ENCODE data around the gene SMARCAD1. TPM values are rescaled to one million over a fixed set of nuclear protein-coding genes. Genes with fewer than 3 reads are reported as not detected.

SMARCAD1 gene, protein sequence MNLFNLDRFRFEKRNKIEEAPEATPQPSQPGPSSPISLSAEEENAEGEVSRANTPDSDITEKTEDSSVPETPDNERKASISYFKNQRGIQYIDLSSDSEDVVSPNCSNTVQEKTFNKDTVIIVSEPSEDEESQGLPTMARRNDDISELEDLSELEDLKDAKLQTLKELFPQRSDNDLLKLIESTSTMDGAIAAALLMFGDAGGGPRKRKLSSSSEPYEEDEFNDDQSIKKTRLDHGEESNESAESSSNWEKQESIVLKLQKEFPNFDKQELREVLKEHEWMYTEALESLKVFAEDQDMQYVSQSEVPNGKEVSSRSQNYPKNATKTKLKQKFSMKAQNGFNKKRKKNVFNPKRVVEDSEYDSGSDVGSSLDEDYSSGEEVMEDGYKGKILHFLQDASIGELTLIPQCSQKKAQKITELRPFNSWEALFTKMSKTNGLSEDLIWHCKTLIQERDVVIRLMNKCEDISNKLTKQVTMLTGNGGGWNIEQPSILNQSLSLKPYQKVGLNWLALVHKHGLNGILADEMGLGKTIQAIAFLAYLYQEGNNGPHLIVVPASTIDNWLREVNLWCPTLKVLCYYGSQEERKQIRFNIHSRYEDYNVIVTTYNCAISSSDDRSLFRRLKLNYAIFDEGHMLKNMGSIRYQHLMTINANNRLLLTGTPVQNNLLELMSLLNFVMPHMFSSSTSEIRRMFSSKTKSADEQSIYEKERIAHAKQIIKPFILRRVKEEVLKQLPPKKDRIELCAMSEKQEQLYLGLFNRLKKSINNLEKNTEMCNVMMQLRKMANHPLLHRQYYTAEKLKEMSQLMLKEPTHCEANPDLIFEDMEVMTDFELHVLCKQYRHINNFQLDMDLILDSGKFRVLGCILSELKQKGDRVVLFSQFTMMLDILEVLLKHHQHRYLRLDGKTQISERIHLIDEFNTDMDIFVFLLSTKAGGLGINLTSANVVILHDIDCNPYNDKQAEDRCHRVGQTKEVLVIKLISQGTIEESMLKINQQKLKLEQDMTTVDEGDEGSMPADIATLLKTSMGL
- total RNA-seq (2021; fragmentation: NEBNext Ultra II Directional; extraction: Animal tissue kit (Norgen Biotek cat#: 25700)) (55.7 and 59.4 TPM in 2 replicates), polyA plus RNA-seq (2011; rRNA removed) (12.5 and 24.1 TPM in 2 replicates), polyA minus RNA-seq (2011; rRNA and poly(A)+ RNA removed) (42.6 and 79.1 TPM in 2 replicates)
- 26.4 TPM for polyA plus RNA-seq (2011; cell fraction: cytosol; rRNA removed)
- polyA plus RNA-seq (2011; cell fraction: nucleus; rRNA removed), result 12.5 TPM
- 16.3 to 33.8 TPM (median 21.7 TPM) in 4 replicates for polyA plus RNA-seq (2012, experiment 1 of 2)
- polyA plus RNA-seq (2012, experiment 2 of 2), result 1.6 TPM
- polyA plus RNA-seq (2013, experiment 1 of 2), result 34.9 TPM
- 33.2 TPM for polyA plus RNA-seq (2013, experiment 2 of 2)
- polyA minus RNA-seq (2011; cell fraction: cytosol; rRNA and poly(A)+ RNA removed), result 28.0 TPM
- 84.9 TPM for polyA minus RNA-seq (2011; cell fraction: nucleus; rRNA and poly(A)+ RNA removed)
- long read RNA-seq, experiment 1, full-length matches to known transcripts, result 6 of 60 reads
- long read RNA-seq, experiment 1, partial matches to known transcripts, result 43 of 60 reads
- long read RNA-seq, experiment 1, other reads (novel, unspliced or antisense), result 11 of 60 reads
- long read RNA-seq, experiment 2, full-length matches to known transcripts, result 5 of 14 reads
- long read RNA-seq, experiment 2, partial matches to known transcripts, result 7 of 14 reads
- long read RNA-seq, experiment 2, other reads (novel, unspliced or antisense), result 2 of 14 reads

DNA sequence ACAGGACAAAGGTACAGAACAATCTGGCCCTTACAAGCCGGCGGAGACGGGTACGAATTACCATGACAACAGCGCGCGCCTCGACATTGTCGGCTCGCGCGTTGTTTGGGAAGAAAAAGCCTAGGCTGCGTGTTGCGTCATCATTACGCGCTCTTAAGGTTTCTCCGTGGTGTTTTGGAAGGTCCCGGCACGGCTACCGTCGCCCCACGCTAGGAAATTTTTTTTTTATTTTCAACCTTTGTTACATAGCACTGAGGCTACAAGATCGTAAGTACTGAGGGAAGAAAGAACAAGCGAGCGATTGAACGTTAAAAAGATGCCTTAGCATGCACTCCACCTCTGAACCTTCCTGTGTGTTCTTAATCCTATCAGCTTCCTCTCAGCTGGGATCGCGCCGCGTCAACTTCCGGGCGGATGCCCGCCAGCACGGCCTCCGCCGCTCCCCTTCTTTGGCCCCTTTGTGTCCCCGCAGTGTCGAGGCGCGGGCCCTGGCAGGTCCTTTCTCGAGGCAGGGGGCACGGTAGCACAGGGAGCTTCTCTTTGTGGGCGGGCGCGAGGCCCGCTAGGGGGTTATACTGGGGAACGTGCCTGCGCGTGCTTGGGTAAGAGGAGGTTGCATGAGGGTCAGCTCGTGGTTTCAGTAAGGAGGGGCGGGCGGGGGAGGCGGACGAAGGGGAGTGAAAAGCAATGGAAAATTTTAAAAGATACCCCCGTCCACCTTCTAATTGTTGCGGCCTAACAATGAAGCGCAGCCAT lies at the start of gene SMARCAD1:
TSS of gene SMARCAD1 (plus strand) at position 397 of the 756 bp plus-strand sequence. CDS start 530 bp downstream, outside the sequence.
- no peaks in the 10 kb centered on the region for H3K23me2 ChIP-seq (ENCODE audit: low read depth, low read length)
- H3K23ac ChIP-seq (ENCODE audit: insufficient read length), result no peak within 1 kb of the TSS
- H3K56ac ChIP-seq (replicated peaks; ENCODE audit: insufficient read length, low read depth, low read length), result peak within 1 kb of the TSS; percentile 79
- peak within 1 kb of the TSS; percentile 59 to 76 for H3K4me2 ChIP-seq (ENCODE audit: insufficient read depth in 1 of 2, low read depth in 2 of 2, low read length in 2 of 2)
- 2% methylated on average over 52 of the region's 57 CpGs; no CpG with 5 or more reads in 1 of the 2 experiments for WGBS, 2 experiments (ENCODE audit: extremely low coverage in 1 of 2, insufficient coverage in 1 of 2, insufficient read length in 1 of 2, insufficient replicate concordance in 2 of 2, low coverage in 1 of 2, low lambda C conversion rate in 2 of 2, missing lambda C conversion rate in 1 of 2)
- peak within 1 kb of the TSS; percentile 85 to 93 (median 88) for H3K4me3 ChIP-seq (ENCODE audit: extremely low read depth in 1 of 4, insufficient read depth in 2 of 4, low read depth in 3 of 4, low read length in 4 of 4)
- peak within 1 kb of the TSS; percentile 88 for H3K4ac ChIP-seq (replicated peaks; ENCODE audit: insufficient read length, low read depth, low read length)
- peak; percentile 75 to 88 for DNase-seq (ENCODE audit: low read depth in 1 of 2, low spot score in 2 of 2)
- H2BK20ac ChIP-seq (ENCODE audit: low read length), result no peak within 1 kb of the TSS
- peak within 1 kb of the TSS; percentile 88 to 100 (median 97) for H3K9ac ChIP-seq (replicated peaks in 1 of 4; ENCODE audit: extremely low read depth in 1 of 4, low read depth in 3 of 4, low read length in 3 of 4)
- peak within 1 kb of the TSS; percentile 92 for H4K91ac ChIP-seq (replicated peaks; ENCODE audit: insufficient read length, low read length)
- no peaks in the 10 kb centered on the region for H3K79me1 ChIP-seq (ENCODE audit: low read depth, low read length)
- no peak within 1 kb of the TSS for H2AK5ac ChIP-seq (ENCODE audit: low read depth, low read length)
- peaks cover 0 to 28% (median 15%) of the 10 kb centered on the region in 4 experiments; a peak in 5 of 8 replicates for H3K36me3 ChIP-seq (ENCODE audit: control insufficient read depth in 2 of 4, insufficient read depth in 4 of 4, low read length in 3 of 4)
- CTCF ChIA-PET (ENCODE audit: partially characterized antibody), result no interaction called here
- FAIRE-seq, result peak; percentile 96
- POLR2A ChIA-PET (ENCODE audit: partially characterized antibody), result interaction anchor here (0.6 to 3.5 kb wide), 22 partner anchors 9 to 393 kb away, joined by 3 to 12 read pairs (median 4); partner anchors contain the start of gene ATOH1
- H2BK12ac ChIP-seq (ENCODE audit: low read depth, low read length), result peak within 1 kb of the TSS; percentile 68; the same call in 1 of the 2 replicates
- peak within 1 kb of the TSS; percentile 95 for H3K27ac ChIP-seq (ENCODE audit: low read depth, low read length)
- H3K79me2 ChIP-seq (ENCODE audit: control insufficient read depth in 1 of 2, insufficient read depth in 2 of 2, low read length in 2 of 2), result peaks cover 7 to 40% of the 10 kb centered on the region in 2 experiments
- H2AFZ ChIP-seq (ENCODE audit: low read length), result peak within 1 kb of the TSS; percentile 93
- H2BK5ac ChIP-seq (ENCODE audit: low read depth, low read length), result peak within 1 kb of the TSS; percentile 76
- no peak within 1 kb of the TSS for H2BK15ac ChIP-seq (ENCODE audit: low read length)
- H3K18ac ChIP-seq (ENCODE audit: extremely low read depth, low read length), result peak within 1 kb of the TSS; percentile 93
- no peaks in the 10 kb centered on the region; a peak in 1 of 7 replicates for H3K27me3 ChIP-seq (replicated peaks in 1 of 4; ENCODE audit: control insufficient read depth in 3 of 4, extremely low read depth in 1 of 4, insufficient read depth in 3 of 4, low read length in 3 of 4)
- H4K8ac ChIP-seq (ENCODE audit: extremely low read depth, insufficient read depth, low read length), result peak within 1 kb of the TSS; percentile 99; the same call in 1 of the 2 replicates
- H3K4me1 ChIP-seq (replicated peaks in 1 of 4; ENCODE audit: control insufficient read depth in 3 of 4, insufficient read depth in 4 of 4, low read length in 3 of 4), result peaks cover 0 to 8% (median 4%) of the 10 kb centered on the region in 4 experiments; a peak in 2 of 7 replicates
- no peak within 1 kb of the TSS for H3K14ac ChIP-seq (ENCODE audit: insufficient read length)
- H4K20me1 ChIP-seq (replicated peaks in 1 of 2; ENCODE audit: control insufficient read depth in 1 of 2, insufficient read depth in 2 of 2, low read length in 2 of 2), result no peaks in the 10 kb centered on the region
- no peaks in the 10 kb centered on the region for H3K9me3 ChIP-seq (ENCODE audit: insufficient read depth in 2 of 2, low read depth in 1 of 2, low read length in 1 of 2)
- peak within 1 kb of the TSS; percentile 98 for H4K5ac ChIP-seq (ENCODE audit: insufficient read length, low read depth, low read length)
- peak within 1 kb of the TSS; percentile 92 for H2BK120ac ChIP-seq (replicated peaks; ENCODE audit: low read depth, low read length)
- TF ChIP-seq TAF7 (optimal IDR thresholded peaks at IDR 0.05; ENCODE audit: borderline replicate concordance, low read depth, low read length) (peak; percentile 93), CHD1 (IDR thresholded peaks at IDR 0.05; ENCODE audit: low read depth, low read length) (no peak), TEAD4 (IDR thresholded peaks at IDR 0.05; ENCODE audit: low read depth, low read length) (peak; percentile 42; the same call in 1 of the 2 replicates), CREB1 (IDR thresholded peaks at IDR 0.05) (peak; percentile 97)

Data from H1 (cell line).